Motor neuron (in vitro differentiated cells): ENCODE results near the gene COPG2. TPM values are rescaled to one million over a fixed set of nuclear protein-coding genes. Genes with fewer than 3 reads are reported as not detected.
A peak's percentile ranks its signal among the peaks of the same experiment; 100 is the strongest.
"Not testable (repeated sequence)": the region's sequence is repeated elsewhere in the genome, so short reads cannot be mapped to it uniquely, and the experiment has no call there.

ENCODE experiments used
- ATAC-seq, 8 experiments: fragments of 200-7000 bp; cut with Tn5 transposase; replicated peaks in 6 of 8; 2 replicates each; pipeline ENCODE4 v1.8.0; 2021; ENCODE audit warnings: mild to moderate bottlenecking in 8 of 8, moderate library complexity in 8 of 8
- H3K27ac ChIP-seq, 2 donors: fragments of 250-450 bp; sonication (Bioruptor Pico); 2 replicates each; pipeline ENCODE4 v1.9.0; 2021; ENCODE audit warnings: antibody characterized with exemption in 2 of 2, mild to moderate bottlenecking in 2 of 2, moderate library complexity in 1 of 2
- H3K4me1 ChIP-seq, 2 donors: fragments of 250-450 bp; sonication (Bioruptor Pico); replicated peaks in 1 of 2; 2 replicates each; pipeline ENCODE4 v1.6.1; 2021; ENCODE audit warnings: antibody characterized with exemption in 2 of 2, mild to moderate bottlenecking in 2 of 2, moderate library complexity in 1 of 2
- H3K4me3 ChIP-seq, 5 donors: fragments of 250-450 bp; sonication (Bioruptor Pico); 2 replicates each; pipeline ENCODE4 v1.9.0; 2021; ENCODE audit warnings: antibody characterized with exemption in 5 of 5, mild to moderate bottlenecking in 5 of 5, moderate library complexity in 4 of 5
- WGBS, 10 experiments: fragments of 450-650 bp; shearing (Covaris generic); methylation state at CpG; one replicate each; pipeline ENCODE4 v1.0.0; 2022; 5-methylcytosine and 5-hydroxymethylcytosine counted together
- in situ Hi-C, 9 experiments: fragments of 400-800 bp; cut with MboI; loops; one replicate each; pipeline ENCODE4 v1.15.0; 2021; ENCODE audit warnings: low sequenced_read_pairs in 9 of 9, low pct_unique_long_range_greater_than_20kb in 2 of 9; ENCODE audit not compliant: unreplicated experiment in 9 of 9
- total RNA-seq, 8 experiments: library from RNA; unstranded; fragments of 300-600 nt; gene quantifications; 2 replicates each; pipeline versions ENCODE4 v1.2.3 to v1.2.4, GENCODE V29; 2022

COPG2 gene
- total RNA-seq, 8 experiments from 2014 or later = 14.5 to 43.3 (median 31.3) TPM

DNA sequence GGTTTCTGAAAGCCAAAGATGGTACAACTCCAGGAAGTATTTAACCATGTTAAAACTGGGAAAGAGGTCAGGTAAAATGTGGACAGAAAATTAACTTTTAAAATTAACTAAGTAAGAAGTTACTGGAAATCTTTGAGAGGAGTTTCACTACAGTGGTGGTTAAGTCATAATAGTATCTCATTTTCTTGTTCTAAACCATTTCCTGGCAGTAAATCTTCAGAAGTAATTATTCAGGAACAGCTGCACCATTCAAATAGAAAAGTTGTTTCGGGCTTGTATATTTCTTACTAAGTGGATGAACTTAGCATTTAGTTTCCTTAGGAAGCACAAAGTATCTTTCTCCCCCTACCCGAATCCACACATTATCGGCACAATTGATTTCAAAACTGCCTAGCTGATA, 27.1 kb downstream of the COPG2 start:
- no peak for ATAC-seq
- no peak overlapping the region for H3K27ac ChIP-seq
- H3K4me1 ChIP-seq = no peaks in the 10 kb centered on the region
- in situ Hi-C loops = no loop called here
- H3K4me3 ChIP-seq = no peak overlapping the region
- WGBS, 10 experiments = 90 to 100% (median 94%) methylated on average over 2 to 3 of the region's 3 CpGs

DNA sequence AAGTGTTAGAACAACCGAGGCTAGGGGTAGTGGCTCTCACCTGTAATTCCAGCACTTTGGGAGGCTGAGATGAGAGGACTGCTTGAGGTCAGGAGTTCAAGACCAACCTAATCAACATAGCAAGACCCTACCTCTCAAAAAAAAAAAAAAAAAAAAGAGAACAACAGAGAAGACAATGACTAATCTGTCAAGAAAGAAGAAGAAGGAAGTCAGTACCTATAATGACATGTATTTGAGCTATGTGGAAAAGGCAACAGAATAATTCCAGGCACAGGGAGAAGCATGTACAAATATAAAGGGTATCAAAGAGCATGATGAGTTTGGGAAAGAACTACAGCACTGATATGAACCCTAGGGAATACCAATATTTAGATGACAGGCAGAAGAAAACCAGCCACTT, 27.5 kb downstream of the COPG2 start:
- WGBS, 10 experiments = 71 to 100% (median 92%) methylated on average over 1 of the region's 1 CpG
- in situ Hi-C loops = no loop called here
- ATAC-seq = no peak
- Histone ChIP-seq H3K4me3 (no peak overlapping the region), H3K27ac (no peak overlapping the region), H3K4me1 (no peaks in the 10 kb centered on the region)

DNA sequence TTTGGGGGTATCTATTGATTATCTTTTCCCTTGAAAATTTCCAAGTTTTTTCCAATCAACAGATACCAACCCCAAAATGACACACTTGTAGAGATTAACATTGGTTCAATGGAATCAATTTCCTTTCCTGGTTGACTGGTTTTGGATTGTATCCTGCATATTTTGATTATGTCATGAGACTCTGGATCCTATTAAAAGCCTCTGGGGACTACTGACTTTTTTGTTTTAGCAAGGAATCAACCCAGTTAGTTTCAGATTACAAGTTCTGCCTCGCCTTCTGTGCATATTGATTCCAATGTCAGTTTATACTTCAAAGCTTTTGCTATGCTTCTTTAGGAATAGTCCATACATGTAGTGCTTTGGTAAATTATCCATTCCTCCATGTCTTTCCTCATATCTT, 29.2 kb downstream of the COPG2 start:
- WGBS, 10 experiments = 43 to 100% (median 86%) methylated on average over 1 of the region's 1 CpG; no CpG with 5 or more reads in 3 of the 10 experiments
- peak in 2 of 8 experiments; percentile 56 to 77 for ATAC-seq
- no peak overlapping the region for H3K4me3 ChIP-seq
- H3K27ac ChIP-seq = no peak overlapping the region
- H3K4me1 ChIP-seq = no peaks in the 10 kb centered on the region
- in situ Hi-C loops = no loop called here

DNA sequence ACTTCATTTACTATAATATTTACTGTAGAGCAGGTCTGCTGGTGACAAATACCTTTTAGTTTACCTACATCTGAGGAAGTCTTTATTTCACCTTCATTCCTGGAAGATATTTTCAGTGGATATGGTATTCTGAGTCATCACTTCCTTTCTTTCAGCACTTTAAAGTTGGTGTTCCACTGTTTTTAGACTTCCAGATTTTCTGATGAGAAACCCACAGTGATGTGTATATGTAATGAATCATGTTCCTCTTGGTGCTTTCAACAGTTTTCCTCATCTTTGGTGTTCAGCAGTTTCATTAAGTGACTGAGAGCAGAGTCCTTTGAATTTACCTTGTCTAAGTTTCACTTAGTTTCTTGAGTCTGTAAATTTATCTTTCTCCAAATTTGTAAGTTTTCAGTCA, 36.4 kb downstream of the COPG2 start:
- in situ Hi-C loops = no loop called here
- Histone ChIP-seq H3K4me1 (no peaks in the 10 kb centered on the region), H3K27ac (no peak overlapping the region), H3K4me3 (no peak overlapping the region)
- ATAC-seq = no peak

DNA sequence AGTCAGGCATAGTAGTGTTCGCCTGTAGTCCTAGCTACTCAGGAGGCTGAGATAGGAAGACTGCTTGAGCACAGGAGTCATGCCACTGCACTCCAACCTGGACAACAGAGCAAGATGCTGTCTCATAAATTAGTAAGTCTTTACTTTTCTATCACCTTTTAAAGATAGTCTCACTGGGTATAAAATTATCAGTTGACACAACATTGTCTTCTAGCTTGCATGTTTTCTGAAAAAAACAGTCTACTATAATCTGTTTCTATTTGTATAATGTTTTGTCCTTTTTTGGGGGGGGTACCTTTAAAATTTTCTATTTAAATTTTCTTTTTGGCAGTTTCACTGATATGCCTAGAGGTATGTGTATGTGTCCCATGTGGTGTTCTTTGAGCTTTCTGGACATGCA, 39.6 kb downstream of the COPG2 start:
- Histone ChIP-seq H3K27ac (no peak overlapping the region), H3K4me3 (no peak overlapping the region), H3K4me1 (no peaks in the 10 kb centered on the region)
- WGBS, 10 experiments = 100% methylated on average over 1 of the region's 1 CpG; no CpG with 5 or more reads in 4 of the 10 experiments
- no peak for ATAC-seq
- in situ Hi-C loops = no loop called here

DNA sequence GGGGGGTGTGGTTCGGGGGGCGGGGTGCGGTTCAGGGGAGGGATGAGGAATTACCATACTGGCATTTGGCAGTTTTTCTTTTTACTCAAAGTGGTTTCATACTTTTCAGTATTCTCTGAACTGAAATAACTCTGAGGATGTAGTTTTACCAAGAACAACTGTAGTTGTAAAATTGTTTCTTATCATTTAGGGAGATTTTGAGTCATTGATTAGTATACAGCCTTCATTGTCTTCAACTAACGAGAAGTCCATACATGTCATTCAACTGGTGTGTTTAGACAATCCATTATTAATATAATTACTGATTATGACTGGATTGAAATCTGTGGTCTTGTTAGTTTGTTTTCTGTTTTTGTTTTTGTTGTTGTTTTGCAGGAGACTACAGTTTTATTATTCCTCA, 40.8 kb downstream of the COPG2 start:
- H3K27ac ChIP-seq = no peak overlapping the region
- no peaks in the 10 kb centered on the region for H3K4me1 ChIP-seq
- ATAC-seq = no peak
- 67 to 100% (median 100%) methylated on average over 1 of the region's 4 CpGs; no CpG with 5 or more reads in 1 of the 10 experiments for WGBS, 10 experiments
- no peak overlapping the region for H3K4me3 ChIP-seq
- in situ Hi-C loops = no loop called here

DNA sequence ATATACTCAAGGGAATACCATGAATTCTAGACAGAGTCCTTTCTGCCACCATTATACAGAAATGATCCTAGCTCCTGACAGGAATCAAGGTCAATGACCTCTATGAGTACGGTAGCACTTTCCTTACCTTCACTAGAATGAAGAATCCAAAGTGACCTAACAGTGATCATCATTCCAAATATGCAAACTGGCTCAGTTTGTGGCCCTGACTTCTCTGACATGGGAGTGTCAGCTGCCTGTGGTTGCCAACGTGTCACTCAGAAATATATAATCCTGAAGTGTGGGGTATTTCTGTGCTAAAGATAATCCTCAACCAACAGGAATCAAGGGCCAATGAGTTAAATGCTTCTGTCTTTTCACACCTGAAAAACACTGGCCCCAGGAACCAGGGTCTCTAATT, 45.7 kb downstream of the COPG2 start:
- no peak for ATAC-seq
- WGBS, 10 experiments = 86 to 100% (median 100%) methylated on average over 1 to 2 of the region's 2 CpGs; no CpG with 5 or more reads in 5 of the 10 experiments
- Histone ChIP-seq H3K27ac (no peak overlapping the region), H3K4me3 (no peak overlapping the region), H3K4me1 (no peaks in the 10 kb centered on the region)
- in situ Hi-C loops = no loop called here

DNA sequence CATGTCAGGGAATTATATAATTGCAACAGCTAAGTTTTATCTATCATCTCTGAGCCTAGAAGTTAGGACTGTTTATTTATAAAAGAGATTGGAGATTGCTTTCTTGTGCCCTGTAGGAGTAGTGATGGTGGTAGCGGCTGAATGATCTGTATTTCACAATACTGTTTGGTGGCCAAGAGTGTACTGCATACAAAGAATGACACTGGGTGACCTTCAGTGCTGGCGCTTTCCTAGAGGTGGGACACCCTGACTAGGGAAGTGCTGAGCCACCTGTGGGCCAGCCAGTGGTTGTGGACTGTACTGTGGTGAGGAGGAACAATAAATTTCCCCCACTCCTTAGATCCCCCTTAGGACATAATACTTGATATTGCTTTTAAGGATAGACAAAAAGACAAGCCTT, 53.0 kb downstream of the COPG2 start:
- Histone ChIP-seq H3K4me1 (no peaks in the 10 kb centered on the region), H3K4me3 (no peak overlapping the region), H3K27ac (no peak overlapping the region)
- no peak for ATAC-seq
- WGBS, 10 experiments = 88 to 100% (median 100%) methylated on average over 1 to 2 of the region's 2 CpGs; no CpG with 5 or more reads in 7 of the 10 experiments
- in situ Hi-C loops = no loop called here

DNA sequence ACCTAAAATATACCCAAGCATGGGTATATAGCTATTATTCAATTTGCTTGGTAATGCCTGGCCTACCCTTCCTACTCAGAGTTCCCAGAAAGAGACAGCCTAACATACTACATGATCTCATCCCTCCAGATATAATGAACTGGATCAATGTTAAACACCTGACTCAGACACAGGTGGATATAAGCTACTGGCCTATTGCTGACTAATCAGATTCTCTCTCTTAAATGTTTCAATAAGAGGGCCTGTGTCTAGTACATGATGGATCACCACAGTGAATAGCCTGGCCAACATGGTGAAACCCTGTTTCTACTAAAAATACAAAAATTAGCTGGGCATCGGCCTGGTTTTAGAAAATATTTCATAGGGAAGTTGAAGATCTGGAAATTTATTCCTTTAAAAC, 54.1 kb downstream of the COPG2 start:
- no peak overlapping the region for H3K27ac ChIP-seq
- no peaks in the 10 kb centered on the region for H3K4me1 ChIP-seq
- H3K4me3 ChIP-seq = no peak overlapping the region
- no peak for ATAC-seq
- WGBS, 10 experiments = 20 to 100% (median 83%) methylated on average over 1 of the region's 1 CpG; no CpG with 5 or more reads in 7 of the 10 experiments
- in situ Hi-C loops = no loop called here

DNA sequence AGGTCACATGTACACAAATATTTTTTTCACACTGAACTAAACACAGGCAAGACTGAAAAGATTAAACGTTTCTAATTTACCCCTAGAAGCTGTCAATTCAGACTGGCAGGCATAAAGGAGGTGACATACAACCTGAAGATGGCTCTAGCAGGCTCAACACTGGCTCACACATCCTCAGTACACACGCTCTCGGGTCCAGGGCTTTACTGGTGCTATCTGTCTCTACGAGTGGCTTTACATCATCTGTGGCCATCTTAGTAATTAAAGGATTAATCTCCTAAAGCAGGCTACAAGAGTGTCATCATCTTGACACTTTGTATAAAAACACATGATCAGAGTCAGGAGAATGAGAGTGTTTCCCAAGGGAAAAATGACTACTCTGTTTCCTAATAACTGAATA, 57.3 kb downstream of the COPG2 start:
- no peak overlapping the region for H3K27ac ChIP-seq
- no peak overlapping the region for H3K4me3 ChIP-seq
- H3K4me1 ChIP-seq = no peaks in the 10 kb centered on the region
- in situ Hi-C loops = no loop called here
- ATAC-seq = peak in 2 of 8 experiments; percentile 71 to 82
- 67 to 100% (median 83%) methylated on average over 1 to 4 of the region's 4 CpGs; no CpG with 5 or more reads in 1 of the 10 experiments for WGBS, 10 experiments

DNA sequence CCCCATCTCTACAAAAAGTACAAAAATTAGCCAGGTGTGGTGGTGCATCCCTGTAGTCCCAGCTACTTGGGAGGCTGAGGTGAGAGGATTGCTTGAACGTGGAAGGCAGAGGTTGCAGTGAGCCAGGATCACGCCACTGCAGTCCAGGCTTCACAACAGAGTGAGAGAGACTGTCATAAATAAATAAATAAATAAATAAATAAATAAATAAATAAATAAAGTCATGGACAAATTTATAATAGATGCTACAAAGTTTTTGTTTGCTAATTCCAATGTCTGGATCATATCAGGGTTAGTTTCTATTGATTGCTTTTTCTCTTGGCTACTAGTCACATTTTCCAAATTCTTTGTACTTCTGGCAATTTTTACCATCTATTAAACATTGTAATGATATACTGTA, 61.5 kb downstream of the COPG2 start:
- H3K27ac ChIP-seq, in situ Hi-C loops, H3K4me3 ChIP-seq, H3K4me1 ChIP-seq, ATAC-seq: not testable (repeated sequence)
- WGBS, 10 experiments = 64 to 100% (median 95%) methylated on average over 1 to 2 of the region's 2 CpGs; no CpG with 5 or more reads in 5 of the 10 experiments

DNA sequence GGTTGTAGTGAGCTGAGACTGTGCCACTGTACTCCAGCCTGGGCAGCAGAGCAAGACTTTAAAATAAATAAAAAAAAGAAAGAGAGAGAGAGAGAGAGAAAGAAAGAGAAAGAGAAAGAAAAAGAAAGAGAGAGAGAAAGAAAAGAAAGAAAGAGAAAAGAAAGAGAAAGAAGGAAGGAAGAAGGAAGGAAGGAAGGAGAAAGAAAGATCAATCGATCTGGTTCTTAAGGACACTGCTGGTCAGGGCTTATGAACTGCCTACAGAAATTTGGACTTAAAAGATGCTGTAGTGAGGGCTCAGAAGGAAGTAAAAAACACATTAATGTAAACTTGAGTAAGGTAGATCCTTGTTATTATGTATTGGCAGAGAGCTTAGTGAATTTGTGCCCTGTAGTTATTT, 62.4 kb downstream of the COPG2 start:
- 90 to 100% (median 100%) methylated on average over 1 of the region's 1 CpG; no CpG with 5 or more reads in 1 of the 10 experiments for WGBS, 10 experiments
- in situ Hi-C loops = no loop called here
- H3K4me1 ChIP-seq = no peaks in the 10 kb centered on the region
- H3K27ac ChIP-seq = no peak overlapping the region
- H3K4me3 ChIP-seq = no peak overlapping the region
- no peak for ATAC-seq

DNA sequence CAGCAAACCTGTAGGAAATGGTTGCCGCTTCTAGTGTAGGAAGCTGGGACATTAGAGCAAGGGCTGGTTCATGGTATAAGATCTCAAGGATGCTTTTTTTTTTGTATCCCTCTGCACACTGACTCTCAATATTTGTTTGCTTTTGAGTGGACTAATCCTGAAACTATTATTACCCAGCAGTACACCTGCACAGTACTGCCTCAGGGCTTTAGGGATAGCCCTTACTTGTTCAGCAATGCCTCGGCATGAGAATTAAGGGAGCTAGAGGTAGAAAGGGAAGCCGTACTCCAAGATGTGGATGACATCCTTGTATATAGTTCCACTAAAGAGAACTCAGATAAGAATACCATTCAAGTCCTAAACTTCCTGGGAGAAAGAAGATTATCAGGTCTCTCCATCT, 70.5 kb downstream of the COPG2 start:
- WGBS, 10 experiments = 83 to 100% (median 100%) methylated on average over 1 to 3 of the region's 3 CpGs; no CpG with 5 or more reads in 5 of the 10 experiments
- Histone ChIP-seq H3K4me1 (no peaks in the 10 kb centered on the region), H3K4me3 (no peak overlapping the region), H3K27ac (no peak overlapping the region)
- in situ Hi-C loops = no loop called here
- no peak for ATAC-seq

DNA sequence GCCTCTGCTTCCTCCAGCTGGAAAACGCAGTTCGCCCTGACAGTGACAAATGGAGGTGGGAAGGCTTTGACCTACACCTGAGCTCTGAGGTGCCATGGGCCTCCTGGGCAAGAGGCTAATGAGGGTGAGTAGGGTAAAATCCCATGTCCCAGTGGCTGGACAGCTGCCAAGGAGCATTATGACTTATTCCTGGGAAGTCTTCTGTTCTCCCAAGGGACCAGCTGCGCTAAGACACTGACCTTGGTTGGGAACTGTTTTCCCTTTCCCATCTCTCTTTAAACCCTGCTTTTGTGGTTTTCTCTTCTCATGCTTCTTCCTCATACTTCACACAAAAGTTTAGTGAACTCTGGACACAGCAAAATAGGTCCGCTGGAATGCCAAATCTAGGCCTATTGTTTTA, 72.6 kb downstream of the COPG2 start:
- no peak overlapping the region for H3K27ac ChIP-seq
- 80 to 100% (median 94%) methylated on average over 1 to 4 of the region's 4 CpGs; no CpG with 5 or more reads in 4 of the 10 experiments for WGBS, 10 experiments
- ATAC-seq = no peak
- in situ Hi-C loops = no loop called here
- no peak overlapping the region for H3K4me3 ChIP-seq
- H3K4me1 ChIP-seq = no peaks in the 10 kb centered on the region
